GM19238 (cell line): ENCODE measurements around the gene LRRC39.
"Not testable (repeated sequence)": the region's sequence is repeated elsewhere in the genome, so short reads cannot be mapped to it uniquely, and the experiment has no call there.

Experiments
- DNase-seq: peaks from one replicate; pipeline ENCODE4 v3.0.0; 2011; ENCODE audit warnings: low spot score; ENCODE audit not compliant: insufficient read length

The LRRC39 gene

DNA sequence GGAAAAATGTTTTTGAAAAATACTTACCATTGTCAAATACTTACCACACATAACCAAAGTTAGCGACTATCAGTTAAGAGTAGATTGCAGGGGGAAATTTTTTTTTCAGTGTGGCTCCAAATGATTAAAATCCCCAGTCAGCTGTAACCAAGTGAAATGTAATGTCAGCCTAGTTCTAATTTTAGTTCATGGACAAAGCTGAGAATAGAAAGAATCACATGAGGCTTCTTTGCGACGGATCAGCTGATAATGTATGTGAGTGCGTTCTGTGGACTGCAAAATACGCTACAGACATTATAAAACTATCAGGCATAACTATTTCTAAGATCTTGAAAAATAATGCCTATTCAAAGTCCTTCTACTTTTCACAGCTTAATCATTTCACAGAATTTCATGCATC is at the start of gene LRRC39:
Gene LRRC39, minus strand, starts transcription at position 166 of the 400 bp plus-strand sequence. CDS start 9,740 bp downstream, outside the sequence.
- no peak for DNase-seq

DNA sequence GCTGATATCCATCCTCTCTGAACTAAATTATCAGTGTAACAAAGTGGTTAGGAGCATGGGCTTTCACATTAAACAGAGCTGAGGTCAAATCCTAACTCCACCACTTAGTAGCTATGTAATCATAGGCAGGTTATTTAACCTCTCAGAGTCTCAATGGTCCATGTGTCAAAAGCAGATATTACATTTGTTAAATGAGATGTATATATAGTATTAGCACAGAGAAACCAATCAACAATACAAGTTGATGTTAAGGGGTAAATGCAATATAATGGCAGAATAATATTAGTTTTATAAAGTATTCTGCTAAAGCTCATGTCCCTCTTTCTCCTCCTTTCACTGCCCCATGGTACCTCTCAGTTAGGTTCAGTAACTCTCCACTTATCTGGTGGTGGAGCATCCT is 44.4 kb upstream of the LRRC39 start:
- DNase-seq, result no peak

GRCh38 chr1:100219883-100220282 is 41.8 kb upstream of the LRRC39 start:
- DNase-seq, result no peak

- no peak for DNase-seq
Measured at GRCh38 chr1:100219457-100219856, 41.4 kb upstream of the LRRC39 start.

DNA sequence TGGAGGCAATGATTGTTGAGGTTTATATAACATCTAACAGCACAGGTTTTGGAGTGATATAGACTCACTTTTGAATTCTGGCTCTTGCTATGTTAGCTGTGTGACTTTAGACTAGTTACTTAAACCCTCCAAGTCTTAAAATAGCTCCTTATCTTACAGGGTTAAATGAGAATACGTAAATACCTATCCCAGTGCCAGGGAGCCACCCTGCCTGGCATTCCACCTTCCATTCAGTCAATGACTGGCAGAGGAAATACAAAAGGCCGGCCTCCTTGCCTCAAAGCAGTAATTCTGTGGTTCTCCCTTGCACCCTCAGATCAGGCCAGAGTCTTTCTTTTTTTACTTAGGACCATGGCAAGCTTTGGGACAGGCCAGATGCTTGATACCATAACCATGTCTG is 39.8 kb upstream of the LRRC39 start:
- no peak for DNase-seq

- no peak for DNase-seq
Measured at GRCh38 chr1:100215101-100215500, 37.0 kb upstream of the LRRC39 start.

GRCh38 chr1:100213141-100213540 is 35.1 kb upstream of the LRRC39 start:
- DNase-seq, result no peak

- no peak for DNase-seq
Measured at GRCh38 chr1:100206301-100206700, 28.2 kb upstream of the LRRC39 start.

DNA sequence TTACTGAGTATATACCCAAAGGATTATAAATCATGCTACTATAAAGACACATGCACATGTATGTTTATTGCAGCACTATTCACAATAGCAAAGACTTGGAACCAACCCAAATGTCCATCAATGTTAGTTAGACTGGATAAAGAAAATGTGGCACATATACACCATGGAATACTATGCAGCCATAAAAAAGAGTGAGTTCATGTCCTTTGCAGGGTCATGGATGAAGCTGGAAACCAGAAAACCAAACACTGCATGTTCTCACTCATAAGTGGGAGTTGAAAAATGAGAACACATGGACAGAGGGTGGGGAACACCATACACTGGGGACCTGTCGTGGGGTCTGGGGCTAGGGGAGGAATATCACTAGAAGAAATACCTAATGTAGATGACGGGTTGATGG is 27.5 kb upstream of the LRRC39 start:
- not testable (repeated sequence) for DNase-seq

DNA sequence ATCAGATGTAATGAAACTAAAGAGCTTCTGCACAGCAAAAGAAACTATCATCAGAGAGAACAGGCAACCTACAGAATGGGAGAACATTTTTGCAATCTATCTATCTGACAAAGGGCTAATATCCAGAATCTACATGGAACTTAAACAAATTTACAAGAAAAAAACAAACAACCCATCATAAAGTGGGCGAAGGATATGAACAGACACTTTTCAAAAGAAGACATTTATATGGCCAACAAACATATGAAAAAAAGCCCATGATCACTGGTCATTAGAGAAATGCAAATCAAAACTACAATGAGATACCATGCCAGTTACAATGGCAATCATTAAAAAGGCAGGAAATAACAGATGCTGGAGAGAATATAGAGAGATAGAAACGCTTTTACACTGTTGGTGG is 27.0 kb upstream of the LRRC39 start:
- DNase-seq, result not testable (repeated sequence)

GRCh38 chr1:100202703-100203102 is 24.6 kb upstream of the LRRC39 start:
- not testable (repeated sequence) for DNase-seq

GRCh38 chr1:100200060-100200459 is 22.0 kb upstream of the LRRC39 start:
- DNase-seq, result not testable (repeated sequence)

DNA sequence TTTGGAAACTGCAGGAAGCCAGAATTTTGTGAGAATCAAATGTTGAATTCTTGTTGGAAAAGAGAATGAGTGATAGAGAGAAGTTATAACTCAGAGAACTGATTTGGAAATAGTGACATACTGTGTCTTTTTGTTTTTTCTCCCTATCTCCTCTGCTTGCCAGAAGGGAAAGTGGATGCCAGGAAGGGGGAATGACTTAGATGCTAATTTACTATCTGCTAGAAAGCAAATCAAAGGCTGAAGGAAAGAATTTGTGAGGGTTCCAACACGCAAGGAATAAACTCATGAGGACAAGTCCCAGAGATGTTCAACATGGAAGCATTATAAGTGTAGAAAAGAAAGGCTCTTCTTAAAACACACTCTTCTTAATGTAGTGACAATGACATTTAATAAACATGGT is 20.5 kb upstream of the LRRC39 start:
- no peak for DNase-seq

- no peak for DNase-seq
Measured at GRCh38 chr1:100188617-100189016, 10.6 kb upstream of the LRRC39 start.

DNA sequence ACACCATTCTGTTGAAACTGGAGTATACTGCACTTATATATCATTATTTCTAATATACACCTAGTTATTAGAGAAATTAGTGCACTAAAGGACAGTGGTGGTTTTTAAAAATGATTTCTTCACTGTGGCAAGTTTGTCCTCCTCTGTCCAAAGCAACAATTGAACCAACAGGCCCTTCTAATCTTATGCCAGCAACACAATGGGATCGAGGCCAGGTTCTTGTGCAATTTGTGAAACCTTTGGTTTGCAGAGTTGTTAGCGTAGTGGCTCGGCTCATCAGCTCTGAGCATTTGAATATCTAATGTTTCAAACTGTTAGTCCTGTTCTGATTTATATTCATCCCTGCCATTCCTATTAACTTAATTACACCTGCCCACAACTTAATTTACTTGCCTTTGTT is 9.9 kb upstream of the LRRC39 start:
- no peak for DNase-seq

GRCh38 chr1:100184536-100184935 is 6.5 kb upstream of the LRRC39 start:
- no peak for DNase-seq

DNA sequence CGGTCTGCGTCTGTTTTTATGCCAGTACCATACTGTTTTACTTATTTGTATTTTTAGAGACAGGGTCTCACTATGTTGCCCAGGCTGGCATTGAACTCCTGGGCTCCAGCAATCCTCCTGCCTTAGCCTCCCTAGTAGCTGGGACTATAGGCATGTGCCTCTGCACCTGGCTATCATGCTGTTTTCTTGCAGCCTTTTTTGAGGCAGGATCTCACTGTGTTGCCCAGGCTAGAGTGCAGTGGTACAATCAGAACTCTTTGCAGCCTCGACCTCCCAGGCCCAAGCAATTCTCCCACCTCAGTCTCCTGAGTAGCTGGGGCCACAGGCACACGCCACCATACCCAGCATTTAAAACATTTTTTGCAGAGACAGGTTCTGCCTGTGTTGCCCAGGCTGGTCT is 5.3 kb upstream of the LRRC39 start:
- no peak for DNase-seq

DNA sequence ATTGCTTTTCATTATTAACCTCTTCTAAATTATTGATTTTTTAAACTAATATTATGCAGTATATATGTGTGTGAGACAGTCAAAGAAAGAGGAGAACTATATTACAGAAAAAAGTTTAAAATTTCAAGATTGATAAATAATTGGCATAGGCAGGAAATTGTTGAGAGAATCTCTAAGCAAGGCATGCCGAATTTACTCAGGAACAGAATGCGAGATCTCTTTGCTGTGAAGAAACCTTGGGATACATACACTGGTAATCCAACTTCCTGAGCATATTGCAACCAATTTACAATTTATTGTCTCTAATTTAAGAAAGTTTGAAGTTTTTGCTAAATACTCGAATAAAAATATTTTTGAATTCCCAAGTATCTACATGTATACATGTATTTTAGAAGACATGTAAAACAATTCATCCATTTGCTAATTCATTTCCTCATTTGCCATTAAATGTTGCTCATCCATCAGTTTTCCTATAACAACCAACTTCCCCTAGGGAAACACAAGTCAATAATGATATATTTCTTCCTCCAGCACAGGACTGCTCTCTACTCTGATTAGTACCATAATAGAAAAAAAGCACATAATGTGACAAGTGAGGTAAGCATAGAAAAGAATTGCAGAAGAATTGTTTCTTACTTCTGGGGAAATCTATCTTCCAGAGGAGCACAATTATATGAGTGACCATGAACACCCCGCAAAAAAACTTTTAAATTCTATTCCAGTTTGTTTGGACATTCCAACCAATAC is 588 bp downstream of the LRRC39 start:
- no peak for DNase-seq

- no peak for DNase-seq
Measured at GRCh38 chr1:100168051-100168450, 10.0 kb downstream of the LRRC39 start.

DNA sequence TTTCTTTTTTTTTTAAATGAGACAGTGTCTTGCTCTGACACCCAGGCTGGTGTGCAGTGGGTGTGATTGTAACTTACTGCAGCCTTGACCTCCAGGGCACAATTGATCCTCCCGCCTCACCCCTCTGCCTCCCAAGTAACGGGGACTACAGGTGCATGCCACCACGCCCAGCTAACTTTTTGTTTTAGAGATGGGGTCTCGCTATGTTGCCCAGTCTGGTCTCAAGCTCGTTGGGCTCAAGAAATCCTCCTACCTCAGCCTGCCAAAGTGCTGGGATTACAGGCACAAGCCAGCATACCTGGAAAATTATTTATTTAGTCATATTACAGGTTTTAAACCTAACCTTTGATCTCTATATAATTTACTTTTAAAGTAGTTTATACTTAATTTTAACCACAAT is 13.4 kb downstream of the LRRC39 start:
- no peak for DNase-seq

DNA sequence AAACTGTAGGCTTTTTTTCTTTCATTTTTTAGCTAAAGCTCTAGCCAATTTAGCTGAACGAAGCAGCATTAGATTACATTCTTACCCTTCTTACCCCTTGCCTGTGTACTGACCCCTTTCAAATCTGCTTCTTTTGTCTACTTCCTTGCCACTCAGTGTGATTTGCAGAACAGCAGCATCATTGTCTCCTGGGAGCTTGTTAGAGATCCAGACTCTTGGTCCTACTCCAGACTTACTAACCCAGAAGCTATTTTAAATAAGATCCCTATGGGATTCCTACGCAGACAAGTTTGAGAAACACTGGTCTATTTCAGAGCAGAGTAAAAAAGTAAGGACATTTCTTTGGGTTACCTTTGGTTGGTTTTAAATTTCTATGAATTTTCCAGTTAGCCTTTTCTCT is 13.8 kb downstream of the LRRC39 start:
- no peak for DNase-seq

GRCh38 chr1:100162881-100163280 is 15.2 kb downstream of the LRRC39 start:
- DNase-seq, result no peak

- DNase-seq, result no peak
Measured at GRCh38 chr1:100152271-100152670, 25.8 kb downstream of the LRRC39 start.

- DNase-seq, result no peak
Measured at GRCh38 chr1:100151679-100152078, 26.4 kb downstream of the LRRC39 start.
